Liver (tissue), 3 donors: ENCODE results near the gene KIAA0825.

Experiments used
- MAX ChIP-seq: IDR thresholded peaks from 2 replicates; pipeline ENCODE4 v1.6.1; 2016; ENCODE audit warnings: antibody characterized with exemption
- TAF1 ChIP-seq: conservative IDR thresholded peaks from 2 replicates; pipeline ENCODE4 v1.6.1; 2016; ENCODE audit warnings: antibody characterized with exemption, mild to moderate bottlenecking
- TF ChIP-seq, protein P1 (sequence below): fragments of 150-350 bp; IDR thresholded peaks from 2 replicates; pipeline ENCODE4 v1.5.1; 2017; ENCODE audit warnings: improper control_type of control experiment, low read depth, low read length; ENCODE audit not compliant: missing input control
- TF ChIP-seq, protein P2 (sequence below): IDR thresholded peaks from 2 replicates; pipeline ENCODE4 v1.6.1; 2016; ENCODE audit warnings: antibody characterized with exemption
- donor health status: healthy.
- donor health status: healthy.

DNA sequence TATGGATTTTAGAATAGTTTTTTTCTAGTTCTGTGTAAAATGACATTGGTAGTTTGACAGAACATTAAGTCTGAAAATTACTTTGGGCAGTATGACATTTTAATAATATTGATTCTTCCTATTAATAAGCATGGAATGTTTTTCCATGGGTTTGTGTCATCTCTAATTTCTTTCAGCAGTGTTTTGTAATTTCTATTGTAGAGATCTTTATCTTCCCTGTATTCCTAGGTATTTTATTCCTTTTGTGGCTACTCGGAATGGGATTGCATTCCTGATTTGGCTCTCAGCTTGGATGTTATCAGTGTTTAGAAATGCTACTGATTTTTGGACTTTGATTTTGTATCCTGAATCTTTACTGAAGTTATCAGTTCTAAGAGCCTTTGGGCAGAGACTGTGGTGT is 420.4 kb downstream of the KIAA0825 start:
- TF ChIP-seq, protein P1, sequence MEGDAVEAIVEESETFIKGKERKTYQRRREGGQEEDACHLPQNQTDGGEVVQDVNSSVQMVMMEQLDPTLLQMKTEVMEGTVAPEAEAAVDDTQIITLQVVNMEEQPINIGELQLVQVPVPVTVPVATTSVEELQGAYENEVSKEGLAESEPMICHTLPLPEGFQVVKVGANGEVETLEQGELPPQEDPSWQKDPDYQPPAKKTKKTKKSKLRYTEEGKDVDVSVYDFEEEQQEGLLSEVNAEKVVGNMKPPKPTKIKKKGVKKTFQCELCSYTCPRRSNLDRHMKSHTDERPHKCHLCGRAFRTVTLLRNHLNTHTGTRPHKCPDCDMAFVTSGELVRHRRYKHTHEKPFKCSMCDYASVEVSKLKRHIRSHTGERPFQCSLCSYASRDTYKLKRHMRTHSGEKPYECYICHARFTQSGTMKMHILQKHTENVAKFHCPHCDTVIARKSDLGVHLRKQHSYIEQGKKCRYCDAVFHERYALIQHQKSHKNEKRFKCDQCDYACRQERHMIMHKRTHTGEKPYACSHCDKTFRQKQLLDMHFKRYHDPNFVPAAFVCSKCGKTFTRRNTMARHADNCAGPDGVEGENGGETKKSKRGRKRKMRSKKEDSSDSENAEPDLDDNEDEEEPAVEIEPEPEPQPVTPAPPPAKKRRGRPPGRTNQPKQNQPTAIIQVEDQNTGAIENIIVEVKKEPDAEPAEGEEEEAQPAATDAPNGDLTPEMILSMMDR = no peak
- no peak for TF ChIP-seq TAF1
- TF ChIP-seq, protein P2, sequence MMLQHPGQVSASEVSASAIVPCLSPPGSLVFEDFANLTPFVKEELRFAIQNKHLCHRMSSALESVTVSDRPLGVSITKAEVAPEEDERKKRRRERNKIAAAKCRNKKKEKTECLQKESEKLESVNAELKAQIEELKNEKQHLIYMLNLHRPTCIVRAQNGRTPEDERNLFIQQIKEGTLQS = no peak
- no peak for TF ChIP-seq MAX
